ENCODE measurements around the gene LAMA5. TPM values are rescaled to one million over a fixed set of nuclear protein-coding genes. Genes with fewer than 3 reads are reported as not detected.

The LAMA5 gene
- total RNA-seq, 2 experiments from 2014 or later: 0.33 to 0.63 TPM

DNA sequence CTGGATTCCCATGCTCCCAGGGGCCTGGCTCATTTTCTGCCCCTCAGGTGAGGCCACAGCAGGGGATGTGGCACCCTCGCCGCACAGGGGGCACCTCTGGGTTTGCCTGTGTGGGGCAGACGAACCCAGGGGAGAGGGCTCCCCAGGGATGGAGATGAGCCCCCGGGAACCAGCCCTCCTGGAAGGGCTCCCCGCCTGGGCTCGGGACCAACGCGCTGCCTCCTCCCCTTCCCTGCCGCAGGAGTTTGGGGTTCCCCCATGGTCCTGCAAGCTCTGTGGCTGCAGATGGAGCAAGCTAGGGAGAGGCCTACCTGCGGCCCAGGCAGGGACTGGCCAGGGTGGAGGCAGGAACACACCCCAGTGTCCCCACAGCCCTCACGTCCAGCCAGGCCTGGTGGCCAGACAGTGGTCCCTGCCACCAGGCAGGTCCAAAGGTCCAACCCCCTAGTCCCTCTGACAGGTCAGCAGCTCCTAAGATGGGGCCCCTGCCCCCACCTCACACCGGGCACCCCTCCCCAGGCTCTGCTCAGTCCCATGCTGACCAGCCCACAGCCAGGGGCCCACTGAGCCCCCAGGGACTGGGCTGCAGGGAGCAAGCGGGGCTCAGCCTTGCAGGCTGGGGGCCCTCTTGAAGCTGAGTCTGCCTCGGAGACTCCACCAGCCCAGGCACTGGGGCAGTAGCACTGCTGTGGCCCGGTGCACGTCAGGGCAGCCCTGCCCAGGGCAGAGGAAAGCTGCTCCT is 13.7 kb downstream of the LAMA5 start:
- H3K4me1 Mint-ChIP-seq: no peaks in the 10 kb centered on the region
- ChIA-PET CTCF (no interaction called here), POLR2A (no interaction called here)
- no peaks in the 10 kb centered on the region for H3K27me3 Mint-ChIP-seq
- no peaks in the 10 kb centered on the region for H3K36me3 Mint-ChIP-seq (ENCODE audit: low read depth)
- no peak overlapping the region for H3K4me3 Mint-ChIP-seq
- no peak overlapping the region for H3K27ac Mint-ChIP-seq
- peaks cover 6% of the 10 kb centered on the region for H3K9me3 Mint-ChIP-seq
- no peak for DNase-seq

DNA sequence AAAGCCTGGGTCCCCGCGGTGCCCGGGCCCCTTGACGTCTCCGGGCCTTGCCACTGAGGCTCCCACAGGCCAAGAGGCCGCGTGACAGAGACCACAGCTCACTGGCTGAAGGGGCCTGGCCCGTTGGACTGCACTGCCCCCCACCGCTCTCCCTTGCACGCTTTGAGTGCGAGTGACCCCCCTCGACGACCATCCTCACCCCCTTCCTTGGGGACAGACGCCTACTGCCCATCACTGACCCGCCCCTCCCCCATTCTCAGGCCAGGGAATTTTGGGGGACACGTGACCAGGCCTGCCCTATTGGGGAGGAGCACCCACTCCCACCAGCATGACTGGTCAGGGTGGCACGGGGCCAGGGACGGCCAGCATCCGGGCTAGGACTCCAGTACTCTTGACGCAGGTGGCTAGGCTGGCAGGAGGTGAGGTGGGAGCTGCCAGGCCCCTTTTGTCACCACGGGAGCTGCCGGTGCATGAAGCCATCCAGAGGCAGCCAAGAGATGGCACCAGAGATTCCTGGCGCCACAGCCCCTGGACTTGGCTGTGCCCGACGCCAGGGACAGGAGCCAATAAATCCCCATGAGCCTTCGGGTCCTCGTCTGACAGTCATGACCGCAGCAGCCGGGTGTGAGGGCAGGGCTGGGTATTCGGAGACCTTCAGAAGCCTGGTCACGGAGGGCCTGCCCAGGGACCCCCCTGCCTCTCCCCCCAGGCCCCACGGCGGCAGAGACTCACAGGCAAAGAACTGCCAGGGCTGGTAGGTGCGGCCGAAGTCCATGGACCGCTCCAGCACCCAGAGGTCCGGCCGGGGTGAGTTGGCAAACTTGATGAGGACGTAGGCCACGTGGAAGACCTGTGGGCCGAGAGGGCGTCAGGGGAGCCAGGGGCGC is 14.5 kb downstream of the LAMA5 start:
- no peaks in the 10 kb centered on the region for H3K36me3 Mint-ChIP-seq (ENCODE audit: low read depth)
- H3K27me3 Mint-ChIP-seq: no peaks in the 10 kb centered on the region
- peaks cover 11% of the 10 kb centered on the region for H3K9me3 Mint-ChIP-seq
- POLR2A ChIA-PET: no interaction called here
- CTCF ChIA-PET: no interaction called here
- H3K4me1 Mint-ChIP-seq: no peaks in the 10 kb centered on the region
- no peak overlapping the region for H3K4me3 Mint-ChIP-seq
- no peak for DNase-seq
- H3K27ac Mint-ChIP-seq: no peak overlapping the region

DNA sequence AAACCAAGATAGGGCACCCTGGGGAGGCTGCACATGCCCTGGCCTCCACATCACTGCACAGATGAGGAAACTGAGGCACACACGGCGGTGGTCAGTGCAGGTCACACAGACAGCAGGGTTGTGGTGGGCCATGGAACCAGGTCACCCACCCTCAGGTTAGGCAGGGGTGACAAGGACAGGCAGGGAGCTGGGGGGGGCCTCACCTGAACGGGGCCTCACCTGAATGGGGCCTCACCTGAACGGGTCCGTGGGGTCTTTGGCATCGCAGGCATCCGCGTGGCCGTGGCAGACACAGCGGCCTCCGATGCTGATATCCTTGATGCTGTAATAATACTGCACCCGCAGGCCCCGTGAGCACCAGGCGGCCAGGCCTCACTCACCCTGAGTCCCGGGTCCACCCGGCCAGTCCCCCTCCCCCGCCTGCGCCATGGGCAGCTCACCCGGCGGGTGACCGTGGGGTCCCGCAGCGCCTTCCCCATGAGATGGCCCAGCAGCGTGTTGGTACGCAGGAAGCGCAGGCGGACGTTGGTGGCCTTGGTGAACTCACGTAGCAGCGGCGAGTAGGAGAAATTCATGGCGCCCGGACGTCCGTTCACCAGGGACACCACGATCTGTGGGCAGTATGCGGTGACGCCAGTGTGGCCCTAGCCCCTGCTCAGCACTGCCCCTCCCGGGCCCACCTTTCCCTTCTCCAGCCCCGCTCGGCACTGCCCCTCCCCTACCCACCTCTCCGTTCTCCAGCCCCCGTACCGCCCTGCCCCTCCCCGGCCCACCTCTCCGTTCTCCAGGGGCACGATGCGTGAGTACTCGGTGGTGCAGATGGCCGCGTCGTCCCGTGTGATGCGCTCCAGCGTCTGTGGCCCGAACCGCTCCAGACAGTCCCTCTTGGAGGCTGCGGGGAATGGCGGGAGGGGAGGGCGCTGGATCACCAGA is 15.4 kb downstream of the LAMA5 start:
- no peak overlapping the region for H3K27ac Mint-ChIP-seq
- H3K36me3 Mint-ChIP-seq (ENCODE audit: low read depth): no peaks in the 10 kb centered on the region
- no peaks in the 10 kb centered on the region for H3K27me3 Mint-ChIP-seq
- DNase-seq: no peak
- ChIA-PET POLR2A (no interaction called here), CTCF (no interaction called here)
- H3K4me3 Mint-ChIP-seq: no peak overlapping the region
- H3K4me1 Mint-ChIP-seq: no peaks in the 10 kb centered on the region
- H3K9me3 Mint-ChIP-seq: peaks cover 11% of the 10 kb centered on the region

DNA sequence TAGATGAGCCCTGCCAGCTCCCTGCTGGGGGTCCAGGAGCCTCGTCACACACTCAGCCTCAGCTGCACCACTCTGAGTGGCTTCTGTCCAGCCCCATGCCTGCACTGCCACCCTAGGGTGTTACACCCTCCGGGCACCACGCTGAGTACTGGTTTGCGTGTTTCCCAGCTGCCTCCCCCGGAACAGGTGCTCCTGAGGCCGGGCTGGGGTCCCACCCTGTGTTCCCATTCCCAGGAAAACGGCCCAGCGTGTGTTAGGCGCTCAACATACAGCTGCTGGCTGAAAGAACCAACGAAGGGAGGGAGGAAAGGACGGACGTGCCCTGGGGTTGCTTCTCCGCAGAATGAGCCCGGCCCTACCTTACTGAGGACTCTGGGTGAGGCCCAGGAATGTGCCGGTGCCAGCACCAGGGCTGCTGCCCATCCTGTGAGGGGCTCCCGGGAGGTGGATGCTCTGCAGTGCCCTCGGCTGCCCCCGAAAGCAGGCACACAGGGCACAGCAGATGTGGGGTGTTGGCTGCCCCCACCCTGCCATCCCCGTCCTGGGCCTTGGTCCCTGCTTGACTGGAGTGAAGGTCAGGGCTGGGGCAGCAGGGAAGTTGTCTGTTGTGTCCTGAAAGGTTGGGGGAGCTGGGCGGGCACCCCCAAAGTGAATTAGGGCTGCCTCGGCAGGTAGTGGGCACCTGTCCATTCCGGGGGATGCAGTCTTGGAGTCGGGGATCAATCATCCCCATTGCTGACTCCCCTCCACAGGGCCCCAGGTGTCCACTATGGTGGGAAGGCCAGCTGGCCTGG is 16.3 kb downstream of the LAMA5 start:
- H3K36me3 Mint-ChIP-seq (ENCODE audit: low read depth): no peaks in the 10 kb centered on the region

DNA sequence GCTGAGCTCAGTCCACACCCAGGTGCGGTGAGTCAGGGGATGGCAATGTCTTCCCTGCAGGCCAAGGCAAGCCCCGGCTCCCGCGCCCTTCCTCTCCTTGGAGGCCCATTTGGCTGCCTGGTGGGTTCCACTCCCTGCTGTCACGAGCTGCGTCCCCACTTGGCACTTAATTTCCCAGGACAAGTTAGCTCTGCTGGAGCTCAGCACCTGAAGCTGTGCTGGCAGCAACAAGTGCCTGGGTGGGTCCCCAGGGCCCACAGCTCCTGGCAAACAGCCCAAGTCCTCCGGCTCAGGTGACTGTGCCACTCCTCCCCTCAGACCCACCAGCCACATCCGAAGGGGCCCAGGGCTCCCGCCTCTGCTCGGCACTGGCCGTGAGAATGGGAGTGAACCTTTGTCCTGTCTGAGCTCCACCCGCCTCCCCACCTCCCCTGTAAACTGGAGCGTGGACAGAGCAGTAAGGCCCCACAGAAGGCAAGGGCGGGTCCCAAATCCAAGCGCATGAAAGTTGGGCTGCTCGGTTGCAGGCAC is 16.9 kb downstream of the LAMA5 start:
- no peaks in the 10 kb centered on the region for H3K27me3 Mint-ChIP-seq
- ChIA-PET CTCF (interaction anchor here (0.6 kb wide), 1 partner anchor 48 kb away, joined by 4 read pairs; no protein-coding TSS in a partner anchor), POLR2A (no interaction called here)
- H3K4me3 Mint-ChIP-seq: no peak overlapping the region
- peaks cover 11% of the 10 kb centered on the region for H3K9me3 Mint-ChIP-seq
- no peaks in the 10 kb centered on the region for H3K36me3 Mint-ChIP-seq (ENCODE audit: low read depth)
- no peak overlapping the region for H3K27ac Mint-ChIP-seq
- H3K4me1 Mint-ChIP-seq: no peaks in the 10 kb centered on the region
- no peak for DNase-seq

More for the DNA sequence above, 16.3 kb downstream of the LAMA5 start:
- no peak overlapping the region for H3K27ac Mint-ChIP-seq
- H3K4me1 Mint-ChIP-seq: no peaks in the 10 kb centered on the region
- peaks cover 11% of the 10 kb centered on the region for H3K9me3 Mint-ChIP-seq
- no peak for DNase-seq
- no peaks in the 10 kb centered on the region for H3K27me3 Mint-ChIP-seq
- POLR2A ChIA-PET: no interaction called here
- H3K4me3 Mint-ChIP-seq: no peak overlapping the region
- CTCF ChIA-PET: no interaction called here

- ChIA-PET CTCF (interaction anchor here (0.6 kb wide), 1 partner anchor 47 kb away, joined by 4 read pairs; no protein-coding TSS in a partner anchor), POLR2A (no interaction called here)
- H3K27me3 Mint-ChIP-seq: no peaks in the 10 kb centered on the region
- H3K36me3 Mint-ChIP-seq (ENCODE audit: low read depth): no peaks in the 10 kb centered on the region
- peaks cover 11% of the 10 kb centered on the region for H3K9me3 Mint-ChIP-seq
- H3K4me1 Mint-ChIP-seq: no peaks in the 10 kb centered on the region
- H3K4me3 Mint-ChIP-seq: no peak overlapping the region
- no peak overlapping the region for H3K27ac Mint-ChIP-seq
- no peak for DNase-seq
These were observed 17.5 kb downstream of the LAMA5 start for GRCh38 chr20:62349556-62350097.

DNA sequence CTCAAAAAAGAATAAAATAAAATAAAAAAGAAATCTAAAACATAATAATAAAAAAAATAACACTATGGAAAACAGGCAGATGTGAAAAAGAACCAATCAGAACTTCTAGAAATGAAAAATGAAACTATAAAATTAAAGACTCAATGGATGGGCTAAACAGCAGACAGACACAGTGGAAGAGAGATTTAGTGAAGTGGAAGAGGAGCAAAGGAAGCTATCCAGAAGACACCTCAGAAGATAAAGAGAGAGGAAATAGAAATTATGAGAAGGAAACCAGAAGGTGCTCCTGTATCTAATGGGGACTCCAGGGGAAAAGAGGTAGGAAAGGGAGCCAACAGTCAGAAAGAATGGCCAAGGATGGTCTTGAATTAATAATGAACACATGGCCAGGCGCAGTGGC is 18.5 kb downstream of the LAMA5 start:
- H3K27ac Mint-ChIP-seq: no peak overlapping the region
- POLR2A ChIA-PET: no interaction called here

DNA sequence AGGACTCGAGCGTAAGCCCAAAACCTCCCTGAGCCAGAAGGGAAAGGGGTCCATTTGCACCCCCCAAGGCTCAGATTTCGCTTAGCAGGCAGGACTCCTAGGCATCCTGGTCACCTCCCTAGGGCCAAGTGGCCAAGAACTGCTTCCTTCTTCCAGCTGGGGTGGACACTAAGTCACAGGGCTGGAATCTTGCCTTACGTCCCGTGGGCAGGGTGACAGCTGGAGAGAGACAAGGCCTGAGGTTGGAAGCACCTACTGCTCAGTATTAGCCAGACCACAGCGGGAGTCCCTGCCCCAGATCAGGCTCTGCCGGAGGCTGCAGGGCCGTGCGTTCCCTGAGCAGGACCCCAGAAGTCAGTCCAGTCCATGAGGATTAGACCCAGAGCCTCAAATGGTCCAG is 19.7 kb downstream of the LAMA5 start:
- POLR2A ChIA-PET: no interaction called here

More for the DNA sequence above, 18.5 kb downstream of the LAMA5 start:
- H3K27me3 Mint-ChIP-seq: no peaks in the 10 kb centered on the region
- no peaks in the 10 kb centered on the region for H3K36me3 Mint-ChIP-seq (ENCODE audit: low read depth)
- no peak overlapping the region for H3K4me3 Mint-ChIP-seq
- CTCF ChIA-PET: interaction anchor here (0.9 kb wide), 1 partner anchor 34 kb away, joined by 5 read pairs; no protein-coding TSS in a partner anchor
- H3K4me1 Mint-ChIP-seq: no peaks in the 10 kb centered on the region
- DNase-seq: no peak
- H3K9me3 Mint-ChIP-seq: peaks cover 11% of the 10 kb centered on the region

DNA sequence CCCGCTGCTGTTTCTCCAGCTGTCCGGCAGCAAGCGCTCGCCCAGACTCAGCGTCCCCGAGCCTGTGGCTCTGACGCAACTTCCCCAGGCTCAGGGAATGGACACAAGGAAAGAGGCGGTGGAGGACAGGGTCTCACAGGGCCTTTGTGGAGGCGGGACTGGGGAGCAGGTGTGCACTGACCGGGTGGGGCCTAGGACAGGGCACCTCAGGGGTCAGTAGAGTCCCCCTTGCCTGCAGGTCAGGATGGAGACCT is 20.0 kb downstream of the LAMA5 start:
- Mint-ChIP-seq H3K36me3 (ENCODE audit: low read depth) (no peaks in the 10 kb centered on the region), H3K27me3 (no peaks in the 10 kb centered on the region), H3K27ac (no peak overlapping the region), H3K9me3 (peaks cover 11% of the 10 kb centered on the region), H3K4me1 (no peaks in the 10 kb centered on the region), H3K4me3 (no peak overlapping the region)
- ChIA-PET POLR2A (no interaction called here), CTCF (no interaction called here)
- DNase-seq: no peak

More for the DNA sequence above, 19.7 kb downstream of the LAMA5 start:
- H3K27me3 Mint-ChIP-seq: no peaks in the 10 kb centered on the region
- CTCF ChIA-PET: no interaction called here
- H3K4me3 Mint-ChIP-seq: no peak overlapping the region
- no peaks in the 10 kb centered on the region for H3K36me3 Mint-ChIP-seq (ENCODE audit: low read depth)
- no peak for DNase-seq
- peaks cover 11% of the 10 kb centered on the region for H3K9me3 Mint-ChIP-seq
- H3K27ac Mint-ChIP-seq: no peak overlapping the region
- H3K4me1 Mint-ChIP-seq: no peaks in the 10 kb centered on the region

DNA sequence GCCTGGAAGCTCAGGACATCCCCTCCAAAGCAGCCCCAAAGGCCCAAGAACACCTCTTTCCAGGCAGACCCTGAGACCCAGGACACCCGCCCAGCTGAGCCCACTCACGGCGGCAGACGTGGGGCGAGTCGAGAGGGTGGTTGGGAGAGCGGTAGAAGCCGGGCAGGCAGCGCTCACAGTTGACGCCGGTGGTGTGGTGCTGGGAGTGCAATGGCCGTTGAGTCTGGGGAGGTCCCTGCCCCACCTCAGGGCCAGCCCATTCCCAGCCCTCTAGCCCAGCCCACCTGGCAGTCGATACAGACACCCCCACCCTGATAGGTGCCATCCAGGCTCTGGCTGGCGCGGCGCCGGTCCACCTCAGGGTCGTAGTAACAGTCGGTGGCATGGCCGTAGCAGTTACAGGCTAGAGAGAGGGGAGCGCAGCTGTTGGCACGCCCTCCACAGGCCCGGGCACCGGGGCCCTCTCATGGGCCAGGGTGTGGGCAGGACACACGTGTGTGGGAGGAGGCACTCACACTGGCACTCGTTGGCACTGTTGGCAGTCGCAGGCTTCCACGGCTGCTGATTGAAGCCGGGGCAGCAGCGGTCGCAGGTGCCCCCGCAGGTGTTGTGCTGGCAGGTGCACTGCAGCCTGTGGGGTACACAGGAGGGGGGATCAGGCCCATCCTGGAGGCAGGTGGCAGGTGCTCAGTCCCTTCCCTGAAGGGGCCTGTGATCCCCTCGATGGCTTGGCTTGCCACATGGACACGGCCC is 20.5 kb downstream of the LAMA5 start:
- ChIA-PET POLR2A (no interaction called here), CTCF (no interaction called here)
- no peak overlapping the region for H3K4me3 Mint-ChIP-seq
- no peak for DNase-seq
- no peaks in the 10 kb centered on the region for H3K36me3 Mint-ChIP-seq (ENCODE audit: low read depth)
- H3K9me3 Mint-ChIP-seq: peaks cover 11% of the 10 kb centered on the region
- H3K27me3 Mint-ChIP-seq: no peaks in the 10 kb centered on the region
- no peak overlapping the region for H3K27ac Mint-ChIP-seq
- H3K4me1 Mint-ChIP-seq: no peaks in the 10 kb centered on the region

DNA sequence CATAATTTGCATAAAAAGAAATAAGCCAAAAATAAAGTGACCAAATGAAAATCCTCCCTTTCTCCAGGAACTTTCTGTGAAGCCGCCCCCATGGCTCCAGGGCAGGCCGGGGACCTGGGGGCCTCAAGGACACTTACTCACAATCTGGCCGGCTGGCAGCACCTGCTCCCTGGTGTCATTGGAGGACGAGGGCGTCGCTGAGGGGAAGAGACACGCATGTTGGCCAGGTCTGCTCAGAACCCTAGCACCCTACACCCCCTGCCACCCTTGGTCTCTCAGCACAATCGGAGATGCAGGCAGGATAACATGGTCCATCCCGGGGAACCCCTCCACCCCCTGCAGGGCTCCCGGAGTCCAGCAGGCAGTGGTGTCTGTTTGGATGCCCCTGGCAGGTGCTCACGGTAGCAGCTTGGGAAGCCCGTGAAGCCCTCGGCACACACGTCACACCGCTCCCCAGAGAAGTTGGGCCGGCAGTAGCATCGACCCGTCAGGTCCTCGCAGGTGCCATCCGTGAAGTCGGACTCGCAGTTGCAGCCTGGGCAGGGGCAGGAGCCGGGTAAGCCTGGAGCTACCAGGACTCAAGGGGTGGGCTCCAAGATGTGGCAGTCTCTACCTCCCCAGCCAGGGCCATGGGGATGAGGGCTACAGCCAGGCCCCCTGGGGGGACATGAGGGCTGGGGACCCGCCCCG is 21.3 kb downstream of the LAMA5 start:
- DNase-seq: no peak
- Mint-ChIP-seq H3K4me1 (no peaks in the 10 kb centered on the region), H3K36me3 (ENCODE audit: low read depth) (no peaks in the 10 kb centered on the region), H3K27ac (no peak overlapping the region), H3K4me3 (no peak overlapping the region), H3K27me3 (no peaks in the 10 kb centered on the region), H3K9me3 (peaks cover 11% of the 10 kb centered on the region)
- ChIA-PET CTCF (no interaction called here), POLR2A (no interaction called here)
